ENCODE measurements around the gene PRKCI.
"Not testable (repeated sequence)": the region's sequence is repeated elsewhere in the genome, so short reads cannot be mapped to it uniquely, and the experiment has no call there.

PRKCI gene

DNA sequence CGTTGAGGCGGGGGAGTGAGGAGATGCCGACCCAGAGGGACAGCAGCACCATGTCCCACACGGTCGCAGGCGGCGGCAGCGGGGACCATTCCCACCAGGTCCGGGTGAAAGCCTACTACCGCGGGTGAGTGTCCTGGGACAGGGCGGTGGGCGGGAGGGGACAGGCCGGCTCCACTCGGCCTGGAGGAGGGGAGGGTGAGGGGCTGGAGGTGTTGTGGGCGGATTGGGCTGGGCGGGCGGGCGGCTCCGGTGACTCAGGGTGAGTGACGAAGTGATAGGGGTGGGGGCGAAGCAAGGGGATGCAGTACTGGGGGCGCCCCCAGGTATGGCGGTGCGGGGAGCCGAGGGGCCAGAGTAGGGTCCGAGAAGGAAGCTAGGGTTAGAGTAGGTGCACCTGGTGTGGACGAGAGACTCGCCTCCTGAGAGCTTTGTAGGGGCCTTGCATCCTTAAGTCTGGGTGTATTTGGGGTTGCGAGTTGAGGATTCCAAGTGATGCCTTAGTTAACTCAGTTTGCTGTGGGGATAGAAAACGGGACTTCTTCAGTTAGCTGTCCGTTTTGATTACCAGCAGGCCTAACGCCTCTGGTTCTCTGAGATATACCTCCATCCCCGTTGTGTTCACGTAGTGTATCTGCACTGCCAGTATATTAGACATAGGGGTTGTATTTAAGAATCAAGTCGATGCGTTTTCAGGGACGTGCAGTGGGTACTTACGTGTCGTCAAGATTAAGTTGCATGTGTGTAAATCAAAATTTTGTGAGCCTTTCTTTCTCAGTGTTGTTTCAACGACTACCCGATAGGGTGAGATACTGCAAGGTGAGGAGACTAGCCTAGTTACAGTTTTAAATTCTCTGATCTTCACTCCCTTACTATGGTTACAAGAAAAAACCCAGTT is 670 bp downstream of the PRKCI start:
- peak; percentile 21 for DNase-seq (ENCODE audit: low spot score)

DNA sequence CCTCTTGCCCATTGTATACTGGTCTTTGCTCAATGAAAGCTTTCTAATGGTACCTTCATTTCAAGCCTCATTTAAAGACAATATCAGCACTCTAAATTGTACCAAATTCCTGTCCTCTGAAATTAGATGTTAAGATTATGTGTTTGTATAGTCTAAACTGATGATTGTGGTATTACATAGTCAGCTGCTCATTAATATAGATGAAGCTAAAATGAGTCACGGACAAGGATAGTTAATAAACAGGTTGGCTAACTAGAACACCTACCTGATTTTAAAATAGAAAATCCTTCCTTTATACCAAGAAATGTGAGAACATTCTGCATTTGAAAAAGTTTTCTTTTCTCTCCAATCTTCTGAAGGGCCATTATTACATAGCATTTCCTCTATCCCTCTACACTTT is 2.9 kb downstream of the PRKCI start:
- no peak for DNase-seq (ENCODE audit: low spot score)

GRCh38 chr3:170226426-170226960 is 4.3 kb downstream of the PRKCI start:
- no peak for DNase-seq (ENCODE audit: low spot score)

- DNase-seq (ENCODE audit: low spot score), result no peak
These were observed 6.0 kb downstream of the PRKCI start for GRCh38 chr3:170228093-170228766.

DNA sequence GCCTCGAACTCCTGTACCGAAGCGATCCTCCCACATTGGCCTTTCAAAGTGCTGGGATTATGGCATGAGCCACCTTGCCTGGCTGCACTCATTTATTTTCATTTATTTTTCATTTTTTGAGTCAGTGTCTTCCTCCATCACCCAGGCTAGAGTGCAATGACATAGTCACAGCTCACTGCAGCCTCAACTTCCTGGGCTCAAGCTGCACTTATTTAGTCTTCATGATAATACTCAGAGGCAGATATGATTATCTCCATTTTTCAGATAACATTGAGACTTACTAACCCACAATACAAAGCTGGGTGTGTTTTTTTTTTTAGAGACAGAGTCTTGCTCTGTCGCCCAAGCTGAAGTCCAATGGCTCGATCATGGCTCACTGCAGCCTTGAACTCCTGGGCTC is 10.0 kb downstream of the PRKCI start:
- DNase-seq (ENCODE audit: low spot score), result no peak

- DNase-seq (ENCODE audit: low spot score), result no peak
These were observed 11.3 kb downstream of the PRKCI start for GRCh38 chr3:170233530-170233929.

DNA sequence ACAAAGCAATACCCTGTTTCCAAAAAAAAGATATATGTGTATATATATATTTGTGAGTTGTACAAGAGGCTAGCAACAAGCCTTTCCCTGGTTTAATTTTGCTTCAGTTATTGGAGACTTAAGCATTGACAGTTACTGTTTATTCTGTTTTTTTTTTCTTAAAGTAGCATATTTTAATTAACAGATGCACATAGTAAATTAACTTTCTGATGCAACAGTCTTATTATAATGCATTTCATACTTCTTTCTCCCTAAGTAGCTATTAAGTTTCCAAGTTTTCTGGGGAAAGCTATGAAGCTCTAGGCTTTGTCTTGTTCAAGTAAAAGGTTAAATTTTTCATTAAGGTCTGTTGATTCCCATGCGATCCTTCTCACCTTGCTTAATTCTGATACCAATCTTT is 17.9 kb downstream of the PRKCI start:
- no peak for DNase-seq (ENCODE audit: low spot score)

DNA sequence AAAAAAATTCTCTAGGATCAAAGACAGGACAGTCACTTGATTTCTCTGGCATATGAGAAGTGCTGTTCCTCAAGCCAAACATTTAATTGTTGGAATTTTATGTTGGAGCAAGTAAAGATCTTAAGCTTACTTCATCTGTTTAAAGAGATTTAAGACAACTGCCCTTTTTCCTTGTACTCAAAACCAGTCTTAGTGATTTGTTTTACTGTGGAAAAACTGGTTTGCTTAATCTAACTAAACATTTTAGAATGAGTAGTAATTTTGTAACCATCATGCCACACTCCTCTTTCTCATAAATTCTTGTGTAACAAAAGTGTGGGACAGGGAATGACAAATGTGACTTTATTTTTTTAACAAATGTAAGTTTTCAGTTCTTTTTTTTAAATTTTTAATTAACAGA is 18.4 kb downstream of the PRKCI start:
- no peak for DNase-seq (ENCODE audit: low spot score)

- DNase-seq (ENCODE audit: low spot score), result no peak
These were observed 22.4 kb downstream of the PRKCI start for GRCh38 chr3:170244576-170244975.

- no peak for DNase-seq (ENCODE audit: low spot score)
These were observed 25.7 kb downstream of the PRKCI start for GRCh38 chr3:170247875-170248274.

- DNase-seq (ENCODE audit: low spot score), result no peak
These were observed 34.4 kb downstream of the PRKCI start for GRCh38 chr3:170256597-170256996.

DNA sequence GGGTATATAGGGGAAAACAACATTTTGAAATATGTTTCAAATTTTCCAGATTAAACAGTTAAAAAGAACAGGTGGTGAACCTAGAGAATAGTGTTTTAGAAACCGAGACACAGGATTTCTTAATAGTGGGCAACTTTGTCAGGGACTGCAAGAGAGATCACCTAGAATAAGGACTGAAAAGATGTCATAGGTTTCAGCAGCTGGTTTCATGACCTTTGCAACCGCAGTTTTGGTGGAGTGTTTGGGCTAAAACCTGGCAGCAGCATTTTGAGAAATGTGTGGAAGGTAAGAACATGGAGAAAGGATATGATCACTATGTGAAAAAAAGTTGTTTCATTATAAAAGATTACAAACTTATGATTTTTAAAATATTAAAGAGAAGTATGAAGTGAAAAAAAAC is 34.9 kb downstream of the PRKCI start:
- DNase-seq (ENCODE audit: low spot score), result no peak

DNA sequence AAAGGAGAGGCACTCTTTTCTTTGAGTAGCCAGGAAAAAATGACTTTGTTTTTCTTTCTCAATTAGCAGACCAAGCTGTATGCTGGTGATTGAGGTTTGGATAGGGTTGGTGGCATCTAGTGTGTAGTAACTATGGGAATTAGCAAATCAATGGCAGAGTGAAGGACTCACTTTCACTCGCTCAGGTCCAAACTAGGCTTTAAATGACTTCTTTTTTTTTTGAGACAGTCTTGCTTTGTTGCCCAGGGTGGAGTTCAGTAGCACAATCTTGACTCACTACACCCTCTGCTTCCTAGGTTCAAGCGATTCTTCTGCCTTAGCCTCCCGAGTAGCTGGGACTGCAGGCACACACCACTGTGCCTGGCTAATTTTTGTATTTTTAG is 35.9 kb downstream of the PRKCI start:
- DNase-seq (ENCODE audit: low spot score), result no peak

DNA sequence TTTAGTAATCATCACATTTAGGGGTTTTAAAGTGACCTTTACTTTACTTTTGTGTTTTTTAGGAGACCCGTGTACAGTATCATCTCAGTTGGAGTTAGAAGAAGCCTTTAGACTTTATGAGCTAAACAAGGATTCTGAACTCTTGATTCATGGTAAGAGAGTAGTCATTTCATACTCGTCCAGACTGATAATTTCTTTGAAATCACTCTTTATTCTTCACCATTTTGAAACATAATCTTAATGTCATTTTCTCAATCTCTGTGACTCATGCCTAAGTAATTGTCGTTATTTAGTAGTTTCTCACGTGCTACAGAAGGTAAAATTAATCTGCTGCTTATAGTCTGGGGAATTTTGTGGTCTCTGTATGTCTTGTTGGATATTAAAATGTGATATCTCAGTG is 37.7 kb downstream of the PRKCI start:
- DNase-seq (ENCODE audit: low spot score), result no peak

DNA sequence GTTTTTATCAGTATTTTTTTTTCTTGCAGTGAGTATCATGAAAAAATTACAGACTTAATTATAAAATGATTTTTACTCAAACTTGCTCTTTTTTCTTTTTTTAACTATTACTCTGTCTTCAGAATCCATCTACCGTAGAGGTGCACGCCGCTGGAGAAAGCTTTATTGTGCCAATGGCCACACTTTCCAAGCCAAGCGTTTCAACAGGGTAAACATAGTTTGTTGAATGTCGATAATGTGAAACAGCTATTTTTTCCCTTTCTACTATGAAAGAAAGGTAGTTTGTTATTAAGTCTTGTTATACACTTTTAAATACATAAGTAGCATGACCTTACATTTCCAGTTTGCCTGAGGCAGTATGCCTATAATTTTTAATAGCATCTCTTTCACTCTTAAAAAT is 45.6 kb downstream of the PRKCI start:
- no peak for DNase-seq (ENCODE audit: low spot score)

- not testable (repeated sequence) for DNase-seq (ENCODE audit: low spot score)
These were observed 47.5 kb downstream of the PRKCI start for GRCh38 chr3:170269673-170270254.

DNA sequence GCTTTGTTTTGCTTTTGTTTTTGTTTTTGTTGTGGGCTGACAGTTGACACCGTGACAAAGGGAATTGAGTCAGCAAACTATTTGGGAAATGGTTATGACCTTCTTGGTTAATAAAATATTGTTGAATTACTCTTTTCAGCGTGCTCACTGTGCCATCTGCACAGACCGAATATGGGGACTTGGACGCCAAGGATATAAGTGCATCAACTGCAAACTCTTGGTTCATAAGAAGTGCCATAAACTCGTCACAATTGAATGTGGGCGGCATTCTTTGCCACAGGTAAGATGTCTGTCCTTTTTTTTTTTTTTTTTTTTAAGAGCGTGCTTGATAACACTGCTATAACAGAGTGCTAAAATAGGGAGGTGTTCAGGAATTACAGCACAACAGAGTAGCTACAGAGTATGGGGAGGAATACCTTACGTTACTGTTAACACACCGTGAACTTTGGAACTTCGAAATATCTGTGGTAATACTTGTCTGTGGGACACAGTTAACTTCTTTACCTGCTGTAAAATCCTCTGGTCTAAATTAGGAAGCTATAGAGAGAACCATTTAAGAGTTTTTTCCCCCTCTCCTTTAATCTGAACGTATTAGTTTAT is 48.2 kb downstream of the PRKCI start:
- no peak for DNase-seq (ENCODE audit: low spot score)

GRCh38 chr3:170274641-170275040 is 52.4 kb downstream of the PRKCI start:
- no peak for DNase-seq (ENCODE audit: low spot score)

- DNase-seq (ENCODE audit: low spot score), result no peak
These were observed 53.6 kb downstream of the PRKCI start for GRCh38 chr3:170275832-170276231.

- not testable (repeated sequence) for DNase-seq (ENCODE audit: low spot score)
These were observed 55.1 kb downstream of the PRKCI start for GRCh38 chr3:170277311-170277710.

GRCh38 chr3:170277833-170278580 is 55.8 kb downstream of the PRKCI start:
- DNase-seq (ENCODE audit: low spot score), result no peak

DNA sequence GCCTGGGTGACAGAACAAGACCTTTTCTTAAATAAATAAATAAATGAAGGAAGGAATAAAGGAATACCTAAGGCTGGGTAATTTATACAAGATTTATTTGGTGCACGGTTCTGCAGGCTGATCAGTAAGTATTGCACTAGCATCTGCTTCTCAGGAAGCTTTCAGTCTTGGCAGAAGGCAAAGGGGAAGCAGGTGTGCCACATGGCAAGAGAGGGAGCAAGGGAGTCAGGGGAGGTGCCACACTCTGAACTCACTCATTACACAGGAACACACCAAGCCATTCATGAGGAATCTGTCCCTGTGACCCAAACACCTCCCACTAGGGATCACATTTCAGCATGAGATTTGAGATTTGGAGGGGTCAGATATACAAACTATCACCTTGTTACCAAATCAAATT is 56.4 kb downstream of the PRKCI start:
- no peak for DNase-seq (ENCODE audit: low spot score)
